Fibroblast of lung (primary cell): ENCODE results near the gene SPA17. TPM values are rescaled to one million over a fixed set of nuclear protein-coding genes. Genes with fewer than 3 reads are reported as not detected.

Experiments
- DNase-seq, 2 donors: peaks; one replicate each; pipeline versions ENCODE4 v3.0.0 to v3.0.0-alpha.2; 2010; ENCODE audit warnings: low read depth in 2 of 2
- H2AFZ ChIP-seq: 2 replicates; pipeline ENCODE4 v1.5.1; 2012; ENCODE audit warnings: low read length, control low read depth, inconsistent platforms
- H3K27ac ChIP-seq: 2 replicates; pipeline ENCODE4 v1.5.1; 2011; ENCODE audit warnings: low read length, control low read depth; ENCODE audit not compliant: insufficient read depth
- H3K27me3 ChIP-seq: 2 replicates; pipeline ENCODE4 v1.5.1; 2011; ENCODE audit warnings: mild to moderate bottlenecking, low read length; ENCODE audit not compliant: control insufficient read depth, insufficient read depth
- H3K36me3 ChIP-seq: 2 replicates; pipeline ENCODE4 v1.5.1; 2011; ENCODE audit warnings: low read length; ENCODE audit not compliant: control insufficient read depth, insufficient read depth
- H3K4me1 ChIP-seq: 2 replicates; pipeline ENCODE4 v1.5.1; 2011; ENCODE audit warnings: low read length; ENCODE audit not compliant: control insufficient read depth, insufficient read depth; ENCODE audit errors: extremely low read depth
- H3K4me2 ChIP-seq: 2 replicates; pipeline ENCODE4 v1.5.1; 2011; ENCODE audit warnings: low read length, control low read depth; ENCODE audit not compliant: insufficient read depth; ENCODE audit errors: extremely low read depth
- H3K4me3 ChIP-seq, 4 experiments: fragments of 200-600 bp in 1 of 4; sonication (generic) in 1 of 4; replicated peaks in 1 of 4; 2 replicates each; pipeline ENCODE4 v1.5.1; 2011 to 2016; ENCODE audit warnings: low read length in 4 of 4, low read depth in 3 of 4, mild to moderate bottlenecking in 3 of 4, control low read depth in 2 of 4, inconsistent platforms in 1 of 4, mixed read lengths in 1 of 4; ENCODE audit not compliant: insufficient read depth in 1 of 4; ENCODE audit errors: control extremely low read depth in 1 of 4
- H3K79me2 ChIP-seq: 2 replicates; pipeline ENCODE4 v1.5.1; 2012; ENCODE audit warnings: mild to moderate bottlenecking, low read length, inconsistent platforms; ENCODE audit not compliant: control insufficient read depth, insufficient read depth
- H3K9ac ChIP-seq: 2 replicates; pipeline ENCODE4 v1.5.1; 2011; ENCODE audit warnings: mild to moderate bottlenecking, low read length, control low read depth; ENCODE audit not compliant: insufficient read depth
- H3K9me3 ChIP-seq: 2 replicates; pipeline ENCODE4 v1.5.1; 2012; ENCODE audit warnings: low read depth, low read length; ENCODE audit not compliant: control insufficient read depth, insufficient read depth
- H4K20me1 ChIP-seq: 2 replicates; pipeline ENCODE4 v1.5.1; 2011; ENCODE audit warnings: low read length; ENCODE audit not compliant: control insufficient read depth, insufficient read depth; ENCODE audit errors: extremely low read depth
- CTCF ChIP-seq, 2 donors: IDR thresholded peaks in 1 of 2; conservative IDR thresholded peaks in 1 of 2; 1 replicate in 1 of 2; 2 replicates in 1 of 2; pipeline ENCODE4 v1.5.1; 2011 to 2012; ENCODE audit warnings: low read length in 2 of 2, control low read depth in 1 of 2, inconsistent platforms in 1 of 2, low read depth in 1 of 2, mild to moderate bottlenecking in 1 of 2
- EZH2 ChIP-seq: IDR thresholded peaks from 2 replicates; pipeline ENCODE4 v1.5.1; 2012; ENCODE audit warnings: low read length, control low read depth, mild to moderate bottlenecking; ENCODE audit errors: missing control alignments
- polyA plus RNA-seq, 2 donors: library from polyadenylated mRNA; depleted of rRNA in 1 of 2; stranded (reverse) in 1 of 2; unstranded in 1 of 2; fragments of >200 nt; gene quantifications; 2 replicates each; pipeline ENCODE4 v1.2.1, GENCODE V29; 2011 to 2012; ENCODE audit warnings: missing spikeins in 1 of 2
- total RNA-seq: library from RNA; depleted of rRNA; stranded (reverse); fragments of >200 nt; gene quantifications from 2 replicates; pipeline ENCODE4 v1.2.1, GENCODE V29; 2014

The SPA17 gene
- total and polyA plus RNA-seq, 2 donors (not counting 1 experiment from before 2014, with no cell fraction given): 18.0 to 19.1 TPM

GRCh38 chr11:124738713-124739478, 65.2 kb downstream of the SPA17 start:
- Histone ChIP-seq H3K9me3 (no peaks in the 10 kb centered on the region), H2AFZ (no peak overlapping the region), H3K4me3 (peak overlapping the region in 3 of 4 experiments; percentile 35 to 59 (median 53)), H3K79me2 (no peaks in the 10 kb centered on the region), H3K4me1 (no peaks in the 10 kb centered on the region), H3K27ac (no peak overlapping the region), H4K20me1 (no peaks in the 10 kb centered on the region), H3K36me3 (no peaks in the 10 kb centered on the region), H3K27me3 (peaks cover 2% of the 10 kb centered on the region), H3K9ac (no peak overlapping the region), H3K4me2 (peak overlapping the region; percentile 91)
- TF ChIP-seq EZH2 (no peak), CTCF (conservative IDR thresholded peaks at IDR 0.05 in 1 of 2, IDR thresholded peaks at IDR 0.05 in 1 of 2; ENCODE audit: low read depth in 1 of 2, low read length in 2 of 2) (no peak)
- DNase-seq: no peak

- Histone ChIP-seq H2AFZ (peak within 1 kb of the TSS; percentile 83), H3K27ac (no peak within 1 kb of the TSS), H3K4me1 (no peaks in the 10 kb centered on the region), H3K9me3 (no peaks in the 10 kb centered on the region), H3K9ac (peak within 1 kb of the TSS; percentile 45), H3K4me3 (peak within 1 kb of the TSS; percentile 59 to 65 (median 62)), H3K4me2 (peak within 1 kb of the TSS; percentile 91), H3K79me2 (no peaks in the 10 kb centered on the region), H3K36me3 (no peaks in the 10 kb centered on the region), H4K20me1 (no peaks in the 10 kb centered on the region), H3K27me3 (peaks cover 2% of the 10 kb centered on the region)
- peak; percentile 80 to 82 for DNase-seq
- TF ChIP-seq EZH2: no peak
- no peak for TF ChIP-seq CTCF (conservative IDR thresholded peaks at IDR 0.05 in 1 of 2, IDR thresholded peaks at IDR 0.05 in 1 of 2; ENCODE audit: low read depth in 1 of 2, low read length in 2 of 2)
Measured at GRCh38 chr11:124739479-124740276, 66.0 kb downstream of the SPA17 start, which contains the start of gene NRGN. TSS of gene NRGN (plus strand) at chr11:124739942. CDS start at chr11:124740085, 143 bp downstream.

- peak overlapping the region; percentile 61 for H2AFZ ChIP-seq
- H3K27me3 ChIP-seq: peaks cover 2% of the 10 kb centered on the region
- H3K4me3 ChIP-seq: peak overlapping the region; percentile 59 to 65 (median 62)
- no peak overlapping the region for H3K27ac ChIP-seq
- no peaks in the 10 kb centered on the region for H3K36me3 ChIP-seq
- H3K9me3 ChIP-seq: no peaks in the 10 kb centered on the region
- H4K20me1 ChIP-seq: no peaks in the 10 kb centered on the region
- no peaks in the 10 kb centered on the region for H3K79me2 ChIP-seq
- peak overlapping the region; percentile 45 for H3K9ac ChIP-seq
- no peaks in the 10 kb centered on the region for H3K4me1 ChIP-seq
- peak overlapping the region; percentile 91 for H3K4me2 ChIP-seq
- TF ChIP-seq CTCF (conservative IDR thresholded peaks at IDR 0.05 in 1 of 2, IDR thresholded peaks at IDR 0.05 in 1 of 2; ENCODE audit: low read depth in 1 of 2, low read length in 2 of 2) (peak; percentile 48 to 53), EZH2 (no peak)
- peak in 1 of 2 donors; percentile 21 for DNase-seq
Measured at GRCh38 chr11:124740277-124740882, 66.7 kb downstream of the SPA17 start.
